ENCODE data around the gene TRIM46.

DNA sequence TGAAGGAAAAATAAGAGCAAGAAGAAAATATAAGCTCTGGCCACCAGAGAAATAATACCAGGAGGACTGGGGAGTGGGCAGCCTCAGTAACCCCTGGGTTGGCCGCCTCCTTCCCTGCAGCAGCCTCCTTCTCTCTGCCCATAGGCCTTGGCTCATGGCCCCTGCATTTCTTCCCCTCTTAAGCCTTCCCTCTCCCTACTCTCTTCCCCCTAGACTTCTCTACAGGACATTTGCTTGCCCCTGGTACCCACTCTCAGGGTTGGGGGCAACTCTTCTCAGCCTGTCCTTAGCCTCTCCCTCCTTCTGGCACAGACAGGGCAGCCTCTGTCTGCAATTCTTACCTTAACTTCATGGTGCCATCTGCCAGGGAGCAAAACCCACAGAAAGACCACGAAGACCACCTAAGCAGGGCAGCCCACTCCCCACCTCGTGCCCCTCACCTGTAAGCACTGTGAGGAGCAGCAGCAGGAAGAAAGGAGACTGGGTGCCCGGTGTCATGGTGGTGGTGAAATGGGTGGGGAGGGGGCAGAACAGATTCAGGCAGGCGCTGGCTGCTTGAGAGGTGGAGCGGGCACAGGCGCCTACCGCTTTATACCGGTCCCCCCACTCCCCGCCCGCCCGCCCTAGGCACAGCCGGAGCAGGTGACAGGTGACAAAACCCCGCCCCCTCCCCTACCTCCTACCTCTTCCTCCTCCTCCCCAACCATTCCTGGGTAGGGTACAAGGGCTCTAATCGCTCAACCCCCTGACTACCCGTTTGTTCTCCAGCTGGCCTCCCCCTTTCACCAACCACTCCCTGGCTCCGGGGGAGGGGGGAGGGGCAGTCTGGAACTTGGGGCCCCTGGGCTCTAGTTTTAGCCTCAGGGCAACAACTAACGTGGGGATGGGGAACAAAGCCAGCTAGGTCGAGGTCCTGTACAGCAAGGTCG lies 19.0 kb downstream of the TRIM46 start:
- TF ChIP-seq POLR2A (IDR thresholded peaks at IDR 0.05; ENCODE audit: low read depth, low read length), result no peak
- TF ChIP-seq TAF1 (IDR thresholded peaks at IDR 0.05; ENCODE audit: borderline replicate concordance, low read depth, low read length), result no peak
- TF ChIP-seq POLR2AphosphoS5 (IDR thresholded peaks at IDR 0.05; ENCODE audit: low read depth, low read length), result no peak

Measured in GM12892 (cell line).